CD4-positive, alpha-beta T cell treated with Interleukin-1 beta for 1 hour (primary cell): ENCODE measurements around the gene GRK5.
"Not testable (repeated sequence)": the region's sequence is repeated elsewhere in the genome, so short reads cannot be mapped to it uniquely, and the experiment has no call there.

Experiments used
- DNase-seq, 2 donors: peaks; one replicate each; pipeline ENCODE4 v3.0.0-alpha.2; 2020 to 2022

GRK5 gene

DNA sequence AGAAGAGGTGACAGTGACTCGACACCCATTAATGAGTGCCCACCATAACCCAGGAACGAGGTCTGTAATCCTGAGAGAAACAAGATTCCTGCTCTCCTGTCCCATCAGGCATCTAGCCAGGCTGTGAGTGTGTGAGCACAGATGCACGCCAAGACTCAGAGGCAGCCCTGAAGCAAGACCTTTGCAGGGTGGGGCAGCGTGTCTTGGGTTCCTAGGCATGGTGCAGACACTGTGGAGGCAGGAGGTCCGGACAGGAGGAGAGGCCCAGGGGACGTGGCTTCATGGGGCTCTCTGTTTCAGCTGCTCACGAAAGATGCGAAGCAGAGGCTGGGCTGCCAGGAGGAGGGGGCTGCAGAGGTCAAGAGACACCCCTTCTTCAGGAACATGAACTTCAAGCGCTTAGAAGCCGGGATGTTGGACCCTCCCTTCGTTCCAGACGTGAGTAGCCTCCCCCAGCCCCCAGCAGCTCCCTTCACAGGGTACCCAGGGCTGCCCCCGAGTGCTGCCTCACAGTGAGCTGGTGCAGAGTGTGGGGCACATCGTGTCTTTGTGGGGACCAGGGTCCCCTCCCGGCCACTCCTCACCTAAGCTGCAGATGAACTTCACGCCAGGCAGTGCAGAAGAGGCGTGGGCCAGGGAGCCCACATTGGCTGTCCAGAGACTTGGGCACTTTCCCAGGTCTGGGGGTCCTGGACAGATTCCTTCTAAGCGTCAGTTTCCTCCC lies 240.6 kb downstream of the GRK5 start:
- no peak for DNase-seq

DNA sequence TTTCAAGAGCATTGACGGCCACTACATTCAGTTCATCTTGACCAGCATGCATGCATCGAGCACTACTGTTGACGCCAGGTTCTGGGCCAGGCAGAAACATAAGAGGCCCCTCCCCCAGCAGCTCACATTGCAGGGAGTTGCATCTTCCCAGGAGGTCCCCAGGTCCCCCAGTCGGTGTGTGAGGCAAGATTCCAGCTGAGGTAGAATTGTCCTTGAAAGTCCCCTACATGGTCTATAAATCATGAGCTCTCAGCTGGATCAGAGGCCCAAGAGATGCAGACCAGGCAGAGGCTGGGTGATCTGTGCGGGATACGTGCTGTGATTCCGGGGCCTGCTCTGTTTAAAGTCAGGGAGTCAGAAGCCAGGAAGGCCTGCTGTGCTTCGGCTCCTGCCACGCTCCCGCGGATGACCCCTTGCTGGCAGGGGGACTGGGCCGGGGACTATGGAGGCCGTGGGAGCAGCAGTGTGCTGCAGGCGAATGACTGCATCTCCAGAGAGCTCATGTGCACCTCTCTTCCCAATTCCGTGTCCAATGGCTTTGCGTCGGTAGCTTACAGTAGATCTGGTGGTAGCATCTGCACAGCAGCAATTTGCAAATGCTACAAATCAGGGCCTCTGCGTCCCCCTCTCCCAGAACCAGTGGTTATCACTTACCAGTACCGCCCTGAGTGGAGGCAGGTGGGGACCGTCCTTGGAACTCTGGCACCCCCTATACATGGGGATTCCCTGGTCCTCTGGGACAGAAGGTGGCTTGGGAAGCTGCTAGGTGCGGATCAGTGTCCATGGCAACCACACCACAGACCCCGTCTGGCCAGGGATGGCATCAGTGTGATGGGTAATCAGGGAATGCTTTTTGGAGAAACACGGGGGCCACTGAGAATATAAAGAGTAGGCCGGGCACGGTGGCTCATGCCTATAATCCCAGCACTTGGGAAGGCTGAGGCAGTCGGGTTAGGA lies 241.5 kb downstream of the GRK5 start:
- no peak for DNase-seq

DNA sequence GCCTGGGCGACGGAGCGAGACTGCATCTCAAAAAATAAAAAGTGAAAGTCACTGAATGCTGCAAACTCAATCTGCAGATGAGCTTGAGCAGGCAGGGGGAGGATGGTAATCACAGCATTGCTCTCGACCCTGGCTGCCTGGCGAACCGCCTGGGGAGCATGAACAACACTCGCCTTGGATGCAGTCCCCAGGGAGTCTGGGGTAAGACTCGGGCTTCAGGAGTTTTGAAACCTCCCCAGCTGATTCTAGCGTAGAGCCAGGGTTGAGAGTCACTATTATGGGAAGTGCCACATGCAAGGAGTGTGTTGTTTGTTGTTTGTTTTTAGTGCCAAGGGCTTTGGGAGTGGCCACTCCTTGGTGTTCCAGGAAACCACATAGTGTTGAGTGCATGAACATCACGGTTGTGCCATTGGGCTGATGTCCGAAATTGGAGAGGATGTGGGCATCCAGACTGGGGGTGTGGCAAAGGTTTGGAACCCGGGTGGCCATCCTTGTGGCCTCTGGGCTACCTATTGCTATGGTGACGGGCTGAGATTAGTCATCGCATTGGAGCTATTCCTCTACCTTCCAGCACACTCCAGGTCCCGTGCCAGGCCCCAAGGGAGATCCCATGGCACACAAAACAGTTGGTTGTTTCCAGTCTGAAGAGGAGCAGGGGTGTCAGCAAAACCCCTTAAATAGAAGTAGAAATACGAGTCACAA lies 242.5 kb downstream of the GRK5 start:
- DNase-seq = no peak

DNA sequence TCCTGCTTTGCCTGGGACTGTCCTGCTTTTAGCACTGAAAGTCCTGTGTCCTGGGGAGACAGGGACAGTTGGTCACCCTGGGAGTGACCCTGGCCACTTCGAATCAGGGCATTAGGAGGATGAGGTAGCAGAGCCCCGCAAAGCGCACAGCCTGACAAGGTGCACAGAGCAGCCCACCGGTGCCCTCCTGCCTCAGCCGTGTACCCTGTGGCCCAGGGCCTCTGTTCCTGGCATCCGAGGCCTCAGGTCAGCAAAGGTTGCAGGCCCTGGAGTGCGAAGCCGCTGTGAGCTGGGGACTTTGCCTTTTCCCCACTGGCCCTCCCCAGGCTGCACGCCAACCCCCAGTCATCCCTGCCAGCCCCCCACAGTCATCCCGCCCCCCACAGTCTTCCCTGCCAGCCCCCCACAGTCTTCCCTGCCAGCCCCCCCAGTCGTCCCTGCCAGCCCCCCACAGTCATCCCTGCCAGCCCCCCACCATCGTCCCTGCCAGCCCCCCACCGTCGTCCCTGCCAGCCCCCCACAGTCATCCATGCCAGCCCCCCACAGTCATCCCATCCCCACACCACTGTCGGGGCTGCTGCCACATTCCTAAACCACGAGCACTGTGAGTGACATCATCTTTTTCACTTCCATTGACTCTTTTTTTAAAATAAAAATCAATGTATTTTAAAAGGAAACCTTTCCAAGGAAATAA lies 243.4 kb downstream of the GRK5 start:
- DNase-seq = no peak

DNA sequence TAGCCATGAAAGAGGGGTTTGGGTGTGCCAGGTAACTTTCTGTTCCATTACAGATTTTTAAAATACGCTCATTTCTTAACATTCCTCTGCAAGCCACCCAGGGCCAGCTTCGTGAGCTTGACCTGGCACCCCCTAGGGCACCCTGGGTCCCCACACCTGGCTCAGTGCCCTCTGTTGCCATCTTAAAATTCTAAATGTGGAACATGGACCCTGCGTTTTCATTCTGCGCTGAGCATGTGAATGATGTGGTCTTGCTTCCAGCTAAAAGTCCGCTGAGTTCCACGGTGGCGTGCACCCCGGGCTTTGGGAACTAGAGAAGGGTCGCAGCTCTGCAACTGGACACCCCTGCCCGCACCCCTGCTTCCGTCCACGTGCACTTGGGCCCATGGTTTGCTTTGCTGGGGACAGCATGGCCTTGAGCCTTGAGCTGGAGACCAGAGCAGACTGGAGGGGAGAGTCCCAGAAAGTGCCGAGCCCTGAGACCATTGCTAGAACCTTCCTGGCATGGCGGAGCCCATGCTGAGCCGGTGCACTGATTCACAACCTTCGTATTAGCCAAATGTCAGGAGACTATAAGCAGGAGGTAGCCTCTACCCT lies 244.0 kb downstream of the GRK5 start:
- DNase-seq = no peak

DNA sequence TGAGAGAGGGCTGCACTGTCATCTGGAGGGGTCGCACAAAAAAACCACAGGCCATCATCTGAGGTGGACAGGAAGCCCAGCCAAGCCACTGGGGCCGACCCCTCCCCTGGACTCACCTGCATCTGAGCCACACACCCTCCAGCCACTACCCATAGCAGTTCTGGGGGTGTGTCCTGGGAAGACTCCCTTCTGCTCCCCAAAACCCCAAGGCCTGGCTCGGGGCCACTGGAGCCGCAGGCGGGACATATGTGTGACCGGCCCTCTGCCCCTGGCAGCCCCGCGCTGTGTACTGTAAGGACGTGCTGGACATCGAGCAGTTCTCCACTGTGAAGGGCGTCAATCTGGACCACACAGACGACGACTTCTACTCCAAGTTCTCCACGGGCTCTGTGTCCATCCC lies 245.0 kb downstream of the GRK5 start:
- DNase-seq = no peak

DNA sequence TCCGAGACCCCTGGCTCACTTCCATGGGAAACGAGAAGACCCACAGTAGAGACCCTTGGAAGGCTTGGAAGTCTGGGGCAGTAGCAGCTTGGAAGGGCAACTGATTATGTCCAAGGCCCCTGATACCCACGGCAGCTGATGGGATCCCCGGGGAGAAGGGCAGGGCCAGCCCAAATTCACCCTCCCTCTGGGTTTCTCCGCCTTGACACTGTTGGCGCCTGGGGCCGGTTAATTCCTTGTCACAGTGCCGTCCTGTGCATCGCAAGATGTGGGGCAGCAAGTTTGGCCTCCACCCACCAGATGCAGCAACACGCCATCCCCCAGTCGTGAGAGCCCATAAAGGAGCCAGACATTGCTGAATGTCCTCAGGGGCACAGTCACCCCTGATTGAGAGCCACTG lies 245.9 kb downstream of the GRK5 start:
- no peak for DNase-seq

DNA sequence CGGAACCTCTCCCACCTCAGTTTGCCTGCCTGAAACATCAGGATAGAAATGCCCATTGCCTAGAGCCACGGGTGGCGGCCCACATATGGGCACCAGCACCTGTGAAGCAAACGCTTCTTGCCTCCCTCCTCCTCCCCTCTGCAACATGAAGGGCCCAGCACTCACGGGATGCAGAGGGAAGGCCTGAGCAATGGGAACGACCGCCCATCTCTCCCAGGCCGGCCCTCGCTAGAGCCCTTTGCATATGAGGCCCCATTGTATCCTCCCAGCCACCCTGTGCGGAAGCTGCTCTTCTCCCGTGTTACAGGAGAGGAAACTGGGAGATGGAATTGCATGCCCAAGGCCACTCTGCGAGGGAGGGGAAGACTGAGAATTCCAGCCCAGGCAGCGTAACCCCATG lies 246.9 kb downstream of the GRK5 start:
- DNase-seq = no peak

DNA sequence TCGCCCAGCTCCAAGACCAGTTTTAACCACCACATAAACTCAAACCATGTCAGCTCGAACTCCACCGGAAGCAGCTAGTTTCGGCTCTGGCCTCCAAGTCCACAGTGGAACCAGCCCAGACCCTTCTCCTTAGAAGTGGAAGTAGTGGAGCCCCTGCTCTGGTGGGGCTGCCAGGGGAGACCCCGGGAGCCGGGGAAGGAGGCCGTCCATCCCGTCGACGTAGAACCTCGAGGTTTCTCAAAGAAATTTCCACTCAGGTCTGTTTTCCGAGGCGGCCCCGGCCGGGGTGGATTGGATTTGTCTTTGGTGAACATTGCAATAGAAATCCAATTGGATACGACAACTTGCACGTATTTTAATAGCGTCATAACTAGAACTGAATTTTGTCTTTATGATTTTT lies 247.6 kb downstream of the GRK5 start:
- no peak for DNase-seq

DNA sequence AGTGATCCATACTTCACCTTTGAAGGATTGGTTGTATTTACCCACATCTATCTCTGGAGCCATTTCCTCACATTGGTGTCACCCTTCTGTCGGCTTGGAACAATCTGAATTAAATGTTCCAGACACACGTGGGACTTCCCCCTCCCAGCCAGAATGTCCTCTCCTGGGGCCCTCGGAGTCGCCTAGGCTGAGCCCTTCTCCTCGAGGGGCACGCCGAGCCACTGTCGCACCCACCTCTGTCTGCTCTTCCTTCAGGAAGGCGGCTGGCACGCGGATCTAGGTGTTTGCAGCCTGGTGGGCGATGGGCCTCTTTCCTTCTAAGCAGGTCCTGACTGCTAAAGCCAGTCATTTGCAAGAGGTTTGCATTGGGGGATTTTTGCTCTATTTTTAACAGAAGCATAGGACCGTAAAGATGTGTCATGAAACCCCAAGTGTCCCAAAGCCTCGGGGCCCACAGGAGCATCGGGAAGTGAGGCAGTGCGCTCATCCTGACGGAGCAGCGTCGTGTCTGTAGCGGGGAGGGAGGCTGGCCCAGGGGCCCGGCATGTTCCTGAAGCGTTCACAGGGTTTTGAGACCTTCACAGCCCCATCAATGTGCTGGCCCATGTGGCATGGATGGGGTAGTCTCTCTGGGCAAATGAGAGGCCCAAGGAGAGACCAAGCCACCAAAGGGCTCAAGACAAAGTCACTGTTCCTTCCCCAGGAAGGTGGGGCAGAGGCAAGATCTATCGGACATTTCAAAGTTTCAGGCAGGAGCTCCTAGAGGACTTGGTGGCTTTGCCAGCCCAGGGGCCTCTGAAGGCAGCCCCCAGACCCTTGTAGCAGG lies 248.5 kb downstream of the GRK5 start:
- DNase-seq = no peak

DNA sequence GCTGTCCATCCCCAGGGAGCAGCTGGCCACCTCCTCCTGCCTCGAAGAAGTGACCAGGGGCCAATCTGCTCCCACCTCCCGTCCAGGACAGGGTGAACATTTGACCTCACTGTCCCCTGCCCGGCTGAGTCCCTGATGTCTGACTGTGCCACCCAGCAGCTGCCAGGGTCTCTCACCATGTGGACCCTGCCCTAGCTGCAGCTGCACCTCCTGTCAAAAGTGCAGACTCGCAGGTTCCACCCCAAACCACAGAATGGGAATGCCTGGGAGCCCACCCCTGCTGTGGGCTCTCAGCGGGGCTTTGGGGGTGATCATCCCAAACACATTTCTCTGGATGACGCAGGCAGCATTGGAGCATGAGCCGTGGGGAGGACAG lies 249.1 kb downstream of the GRK5 start:
- no peak for DNase-seq

DNA sequence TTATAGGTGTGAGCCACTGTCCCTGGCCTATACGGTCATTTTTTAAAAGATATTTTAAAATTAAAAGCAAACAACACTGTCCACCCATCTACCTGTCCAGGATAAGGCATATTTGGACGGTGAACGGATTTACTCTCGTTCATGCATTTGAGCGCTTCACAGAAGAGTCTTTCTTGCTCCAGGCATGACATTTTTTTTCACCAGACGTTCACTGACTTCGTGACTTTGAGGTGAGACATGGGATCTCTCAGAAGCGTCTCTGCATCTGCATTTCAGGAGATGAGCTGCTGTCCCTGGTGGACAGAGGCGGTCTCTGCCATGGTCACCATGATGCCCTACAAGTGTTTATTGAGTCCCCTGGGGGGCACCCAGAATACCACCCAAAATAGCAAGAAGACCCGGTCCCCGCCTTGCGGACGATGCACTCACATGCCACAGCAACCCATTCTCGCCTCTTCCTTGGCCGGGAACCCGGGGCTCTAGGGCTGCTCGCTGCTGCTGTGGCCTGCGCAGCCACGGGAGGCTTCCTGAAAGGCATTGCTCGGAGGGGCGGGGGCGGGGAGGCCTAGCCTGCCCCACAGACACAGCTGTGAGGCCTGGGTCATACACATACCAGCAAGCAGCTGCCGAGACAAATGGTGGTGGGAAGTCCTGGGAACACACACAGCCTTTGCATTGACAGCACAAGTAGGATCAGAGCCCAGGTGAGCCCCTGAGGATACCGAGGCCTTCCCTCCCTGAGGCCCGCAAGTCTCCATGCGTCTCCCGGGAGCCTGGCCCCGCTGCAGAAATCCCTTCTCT lies 250.8 kb downstream of the GRK5 start:
- no peak for DNase-seq

DNA sequence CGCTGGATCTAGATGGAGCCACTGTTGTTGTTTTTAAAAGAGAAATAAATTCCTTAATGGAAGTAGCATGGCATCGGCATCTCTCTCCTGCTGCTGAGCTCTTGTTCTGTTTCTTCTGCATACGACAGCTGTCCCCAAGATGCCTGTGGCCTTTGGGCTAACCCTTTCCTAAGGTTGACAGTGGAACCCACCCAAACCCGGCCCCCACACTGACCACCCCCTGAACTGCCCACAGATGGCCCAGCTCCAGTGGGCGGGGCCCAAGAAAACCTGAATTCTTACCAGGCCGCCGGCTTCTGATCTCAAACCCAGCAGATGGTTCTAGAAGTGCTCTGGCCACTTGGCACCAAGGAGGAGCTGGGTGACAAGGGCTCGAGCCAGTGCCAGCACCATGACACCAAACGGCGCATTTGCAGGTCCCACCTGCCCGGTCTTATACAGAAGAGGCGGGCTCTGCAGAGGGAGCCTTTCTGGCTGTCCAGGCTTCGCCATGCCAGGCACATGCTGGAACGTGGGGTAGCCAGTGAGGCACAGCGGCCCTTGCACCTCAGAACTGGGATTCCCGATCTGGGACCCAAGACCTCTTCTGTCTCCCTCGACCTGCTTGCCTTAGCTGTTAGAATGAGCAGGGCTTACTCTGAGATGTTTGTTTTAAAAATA lies 252.4 kb downstream of the GRK5 start:
- no peak for DNase-seq

DNA sequence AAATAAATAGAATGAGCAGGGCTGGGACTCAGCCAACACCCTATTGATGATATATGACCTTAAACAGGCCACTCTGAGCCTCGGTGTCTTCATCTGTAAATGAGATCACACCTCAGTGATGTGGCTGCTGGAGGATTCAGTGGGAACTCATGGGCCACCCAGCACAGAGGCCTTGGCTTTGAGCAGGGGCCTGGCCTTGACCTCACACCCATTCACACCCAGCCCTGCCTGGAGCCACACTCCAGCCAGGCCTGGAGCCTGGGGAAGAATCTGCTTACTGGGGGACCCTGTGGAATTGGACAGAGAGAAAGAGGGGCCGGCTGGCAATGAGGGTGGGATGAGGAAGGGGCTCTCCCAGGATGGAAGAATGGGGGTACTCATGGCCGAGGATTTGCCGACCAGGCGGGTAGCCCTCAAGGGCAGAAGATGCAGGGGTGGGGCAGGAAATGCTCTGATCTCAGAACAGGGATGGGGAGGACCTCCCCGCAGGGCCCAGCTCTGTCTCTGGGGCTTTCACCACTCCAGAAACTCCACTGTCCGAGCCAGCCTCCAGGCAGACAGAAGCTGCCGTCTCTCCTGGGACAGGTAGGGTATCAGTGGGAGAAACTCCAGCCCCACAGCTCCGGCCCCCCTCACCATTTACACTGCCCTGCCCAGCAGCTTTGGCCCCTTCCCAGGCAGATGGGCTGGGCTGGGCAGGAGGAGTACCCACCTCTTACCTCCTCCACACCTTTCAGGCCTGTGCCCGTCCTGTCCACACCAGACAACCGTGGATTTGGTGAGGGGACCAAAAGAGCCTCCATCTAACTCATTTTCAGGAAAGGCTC lies 253.2 kb downstream of the GRK5 start:
- no peak for DNase-seq

DNA sequence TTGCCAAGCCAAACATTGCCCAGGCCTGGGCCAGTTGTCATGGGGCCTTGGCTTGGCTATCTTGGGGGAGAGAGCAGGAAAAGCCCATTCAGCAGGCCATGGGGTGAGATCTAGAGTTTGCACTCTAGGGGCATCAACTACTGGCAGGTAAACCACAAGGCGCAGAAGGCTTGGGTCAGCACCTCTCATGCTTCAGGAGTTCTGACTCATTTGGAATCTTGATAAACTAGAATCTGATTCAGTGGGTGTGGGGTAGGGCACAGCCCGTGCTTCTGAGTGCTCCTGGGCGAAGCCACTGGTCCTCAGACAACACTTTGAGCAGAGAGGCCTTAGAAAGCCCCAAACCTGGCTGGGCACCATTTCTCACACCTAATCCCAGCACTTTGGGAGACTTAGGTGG lies 254.0 kb downstream of the GRK5 start:
- no peak for DNase-seq

DNA sequence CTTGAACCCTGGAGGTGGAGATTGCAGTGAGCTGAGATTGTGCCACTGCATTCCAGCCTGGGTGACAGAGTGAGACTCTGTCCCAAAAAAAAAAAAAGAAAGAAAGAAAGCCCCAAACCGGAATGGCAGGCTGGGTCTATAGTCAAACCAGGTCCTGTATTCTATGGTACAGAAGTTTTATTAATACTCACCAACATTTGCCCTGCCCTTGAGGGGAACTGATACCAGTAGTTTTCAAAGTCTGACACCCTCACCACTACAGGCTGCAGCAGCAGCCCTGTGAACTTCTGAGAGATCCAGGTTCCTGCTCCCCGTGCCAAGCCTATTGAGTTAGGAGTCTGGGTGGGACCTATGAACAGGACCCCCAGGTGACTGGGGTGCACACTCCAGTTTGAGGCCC lies 254.6 kb downstream of the GRK5 start:
- DNase-seq = no peak

DNA sequence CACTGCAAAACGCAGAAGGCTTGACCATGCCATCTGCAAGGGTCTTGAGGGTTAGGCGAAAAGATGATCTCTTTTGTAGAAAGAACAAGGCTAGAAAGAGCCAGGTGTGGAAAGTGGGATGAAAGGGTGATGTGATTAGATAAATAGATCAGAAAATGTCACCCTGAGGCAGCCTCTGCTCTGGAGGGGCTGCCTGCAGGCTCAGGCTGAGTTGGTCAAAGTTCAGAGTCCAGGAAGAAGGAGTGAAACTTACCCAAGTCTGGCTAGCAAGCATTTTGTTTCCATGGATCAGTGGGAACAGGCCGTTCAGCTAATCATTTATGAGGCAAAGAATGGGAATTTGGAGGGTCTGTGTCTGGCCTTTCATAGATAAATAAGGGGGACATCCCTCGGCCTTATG lies 255.4 kb downstream of the GRK5 start:
- no peak for DNase-seq

DNA sequence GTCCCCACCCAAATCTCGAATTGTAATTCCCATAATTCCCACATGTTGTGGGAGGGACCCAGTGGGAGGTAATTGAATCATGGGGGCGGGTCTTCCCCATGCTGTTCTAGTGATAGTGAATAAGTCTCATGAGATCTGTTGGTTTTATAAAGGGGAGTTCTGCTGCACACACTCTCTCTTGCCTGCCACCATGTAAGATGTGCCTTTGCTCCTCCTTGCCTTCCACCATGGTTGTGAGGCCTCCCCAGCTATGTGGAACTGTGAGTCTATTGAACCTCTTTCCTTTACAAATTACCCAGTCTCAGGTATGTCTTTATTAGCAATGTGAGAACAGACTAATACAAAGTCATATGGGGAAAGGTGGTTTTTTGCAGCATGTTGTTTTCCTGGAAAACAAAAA lies 255.8 kb downstream of the GRK5 start:
- DNase-seq = not testable (repeated sequence)

DNA sequence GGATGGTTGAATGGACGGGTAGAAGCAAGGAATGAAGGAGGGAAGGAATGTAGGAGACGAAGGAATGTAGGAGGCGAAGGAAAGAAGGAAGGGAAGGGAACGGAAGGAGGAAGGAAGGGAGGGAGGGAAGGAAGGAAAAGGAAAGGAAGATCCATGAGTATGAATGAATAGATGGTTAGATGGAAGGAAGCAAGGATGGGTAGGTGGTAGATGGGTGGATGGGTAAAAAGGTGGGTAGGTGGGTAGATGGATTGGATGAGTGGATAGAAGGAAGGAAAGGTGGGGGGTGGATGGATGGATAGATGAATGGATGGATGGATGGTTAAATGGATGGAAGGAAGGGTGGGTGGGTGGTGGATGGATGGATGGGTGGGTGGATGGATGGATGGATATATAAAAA lies 257.7 kb downstream of the GRK5 start:
- DNase-seq = no peak
